ENCODE measurements around the gene TRIM28. TPM values are rescaled to one million over a fixed set of nuclear protein-coding genes. Genes with fewer than 3 reads are reported as not detected.

TRIM28 gene
- total RNA-seq, 1 donor from 2014 or later: 687 TPM

GRCh38 chr19:58586133-58586765 lies 42.4 kb downstream of the TRIM28 start:
- Mint-ChIP-seq H3K4me1 (ENCODE audit: low read depth) (peaks cover 3% of the 10 kb centered on the region), H3K27me3 (ENCODE audit: insufficient read depth) (no peaks in the 10 kb centered on the region), H3K4me3 (no peak overlapping the region), H3K36me3 (ENCODE audit: low read depth) (peaks cover 15% of the 10 kb centered on the region), H3K27ac (no peak overlapping the region), H3K9me3 (no peaks in the 10 kb centered on the region)
- intact Hi-C loops (cut with micrococcal nuclease): no loop called here
- DNase-seq (ENCODE audit: low spot score): no peak

Other genes with a start within 250 kb of the TRIM28 start
- 87.1 and 96.7 TPM in 2 replicates for gene ERVK3-1, start 238.7 kb upstream of the TRIM28 start, total RNA-seq
- 4.7 and 4.8 TPM in 2 replicates for gene ZSCAN22, start 217.1 kb upstream of the TRIM28 start, total RNA-seq
- 7.1 and 7.7 TPM in 2 replicates for gene A1BG, start 190.6 kb upstream of the TRIM28 start, total RNA-seq
- gene ZNF497, start 181.3 kb upstream of the TRIM28 start, total RNA-seq: 0.76 and 0.93 TPM in 2 replicates
- 0.86 and 1.4 TPM in 2 replicates for gene ZNF837, start 163.0 kb upstream of the TRIM28 start, total RNA-seq
- 1,157 and 1,161 TPM in 2 replicates for gene RPS5, start 156.8 kb upstream of the TRIM28 start, total RNA-seq
- 0.65 and 1.6 TPM in 2 replicates for gene RNF225, start 148.4 kb upstream of the TRIM28 start, total RNA-seq
- gene ZNF584, start 135.4 kb upstream of the TRIM28 start, total RNA-seq: 17.8 and 20.6 TPM in 2 replicates
- gene ZNF132, start 103.9 kb upstream of the TRIM28 start, total RNA-seq: 3.4 and 3.5 TPM in 2 replicates
- gene ZNF324B, start 92.4 kb upstream of the TRIM28 start, total RNA-seq: 14.3 and 15.1 TPM in 2 replicates
- 12.8 and 15.5 TPM in 2 replicates for gene ZNF324, start 77.0 kb upstream of the TRIM28 start, total RNA-seq
- 6.6 and 6.7 TPM in 2 replicates for gene ZNF446, start 67.7 kb upstream of the TRIM28 start, total RNA-seq
- gene SLC27A5, start 32.1 kb upstream of the TRIM28 start, total RNA-seq: 23.3 and 24.7 TPM in 2 replicates
- 15.9 and 17.4 TPM in 2 replicates for gene ZBTB45, start 24.3 kb upstream of the TRIM28 start, total RNA-seq
- 109 and 114 TPM in 2 replicates for gene CHMP2A, start 11.0 kb downstream of the TRIM28 start, total RNA-seq
- 147 and 164 TPM in 2 replicates for gene UBE2M, start 14.5 kb downstream of the TRIM28 start, total RNA-seq
- gene MZF1, start 29.3 kb downstream of the TRIM28 start, total RNA-seq: 19.6 and 21.6 TPM in 2 replicates